GM12872 (cell line): Measurements from ENCODE around the gene STAP2.

Experiments
- CTCF ChIP-seq: IDR thresholded peaks from 3 replicates; pipeline ENCODE4 v1.5.1; 2011; ENCODE audit warnings: low read depth, mild to moderate bottlenecking, low read length, moderate library complexity; ENCODE audit not compliant: insufficient read depth

The STAP2 gene

GRCh38 chr19:4279530-4280422, 58.9 kb downstream of the STAP2 start:
- no peak for TF ChIP-seq CTCF

GRCh38 chr19:4279267-4279529, 59.4 kb downstream of the STAP2 start:
- no peak for TF ChIP-seq CTCF

GRCh38 chr19:4278419-4279266, 60.0 kb downstream of the STAP2 start, which contains the start of gene SHD:
SHD (plus strand) TSS chr19:4279266; CDS start chr19:4280064, 798 bp downstream.
- TF ChIP-seq CTCF = no peak

- TF ChIP-seq CTCF = no peak
Observed at GRCh38 chr19:4278010-4278409, 60.6 kb downstream of the STAP2 start.

GRCh38 chr19:4277191-4277696, 61.4 kb downstream of the STAP2 start:
- TF ChIP-seq CTCF = no peak
